ENCODE results near the gene WIPI1.
"Not testable (repeated sequence)": the region's sequence is repeated elsewhere in the genome, so short reads cannot be mapped to it uniquely, and the experiment has no call there.

WIPI1 gene

GRCh38 chr17:68457168-68457538 is at the start of gene WIPI1:
TSS of gene WIPI1 (minus strand) at chr17:68457496. CDS start at chr17:68457421, 75 bp downstream.
- no peak for DNase-seq (ENCODE audit: low read depth in 1 of 2, low spot score in 1 of 2)

- no peak for DNase-seq (ENCODE audit: low read depth in 1 of 2, low spot score in 1 of 2)
Observed at GRCh38 chr17:68505951-68506350, 48.7 kb upstream of the WIPI1 start.

GRCh38 chr17:68501074-68501473 is 43.8 kb upstream of the WIPI1 start:
- DNase-seq (ENCODE audit: low read depth in 1 of 2, low spot score in 1 of 2) = no peak

- no peak for DNase-seq (ENCODE audit: low read depth in 1 of 2, low spot score in 1 of 2)
Observed at GRCh38 chr17:68499587-68499986, 42.3 kb upstream of the WIPI1 start.

- no peak for DNase-seq (ENCODE audit: low read depth in 1 of 2, low spot score in 1 of 2)
Observed at GRCh38 chr17:68498479-68499326, 41.4 kb upstream of the WIPI1 start.

- no peak for DNase-seq (ENCODE audit: low read depth in 1 of 2, low spot score in 1 of 2)
Observed at GRCh38 chr17:68497885-68498319, 40.6 kb upstream of the WIPI1 start.

- DNase-seq (ENCODE audit: low read depth in 1 of 2, low spot score in 1 of 2) = no peak
Observed at GRCh38 chr17:68495081-68495480, 37.8 kb upstream of the WIPI1 start.

- not testable (repeated sequence) for DNase-seq (ENCODE audit: low read depth in 1 of 2, low spot score in 1 of 2)
Observed at GRCh38 chr17:68492394-68493054, 35.2 kb upstream of the WIPI1 start.

GRCh38 chr17:68491381-68492231 is 34.3 kb upstream of the WIPI1 start:
- DNase-seq (ENCODE audit: low read depth in 1 of 2, low spot score in 1 of 2) = no peak

GRCh38 chr17:68489919-68490318 is 32.6 kb upstream of the WIPI1 start:
- no peak for DNase-seq (ENCODE audit: low read depth in 1 of 2, low spot score in 1 of 2)

GRCh38 chr17:68484458-68484857 is 27.2 kb upstream of the WIPI1 start:
- no peak for DNase-seq (ENCODE audit: low read depth in 1 of 2, low spot score in 1 of 2)

GRCh38 chr17:68482576-68483041 is 25.3 kb upstream of the WIPI1 start:
- no peak for DNase-seq (ENCODE audit: low read depth in 1 of 2, low spot score in 1 of 2)

GRCh38 chr17:68480885-68481284 is 23.6 kb upstream of the WIPI1 start:
- no peak for DNase-seq (ENCODE audit: low read depth in 1 of 2, low spot score in 1 of 2)

- no peak for DNase-seq (ENCODE audit: low read depth in 1 of 2, low spot score in 1 of 2)
Observed at GRCh38 chr17:68470961-68471360, 13.7 kb upstream of the WIPI1 start.

GRCh38 chr17:68468788-68469187 is 11.5 kb upstream of the WIPI1 start:
- DNase-seq (ENCODE audit: low read depth in 1 of 2, low spot score in 1 of 2) = no peak

- DNase-seq (ENCODE audit: low read depth in 1 of 2, low spot score in 1 of 2) = no peak
Observed at GRCh38 chr17:68468334-68468733, 11.0 kb upstream of the WIPI1 start.

GRCh38 chr17:68463211-68464019 is 6.1 kb upstream of the WIPI1 start:
- DNase-seq (ENCODE audit: low read depth in 1 of 2, low spot score in 1 of 2) = no peak

- peak in 1 of 2 donors; percentile 33 for DNase-seq (ENCODE audit: low read depth in 1 of 2, low spot score in 1 of 2)
Observed at GRCh38 chr17:68462381-68463210, 5.3 kb upstream of the WIPI1 start.

GRCh38 chr17:68461589-68461988 is 4.3 kb upstream of the WIPI1 start:
- no peak for DNase-seq (ENCODE audit: low read depth in 1 of 2, low spot score in 1 of 2)

- DNase-seq (ENCODE audit: low read depth in 1 of 2, low spot score in 1 of 2) = no peak
Observed at GRCh38 chr17:68461122-68461539, 3.8 kb upstream of the WIPI1 start.

Measured in stimulated activated CD4-positive, alpha-beta T cell treated with anti-CD3 and anti-CD28 coated beads, Interleukin-15, amount 100 ng/mL, for 1 hour (primary cell).